HCT116 (cell line): Measurements from ENCODE around the gene KIR2DL1. TPM values are rescaled to one million over a fixed set of nuclear protein-coding genes. Genes with fewer than 3 reads are reported as not detected.

Experiments used
- ATAC-seq: fragments of 200-7000 bp; cut with Tn5 transposase; 2 replicates; pipeline ENCODE4 v1.9.1; 2020; ENCODE audit warnings: mild to moderate bottlenecking, moderate library complexity
- BruUV-seq: library from RNA; stranded (reverse); fragments of 400-500 nt; replicated peaks from 2 replicates; lab custom pipeline; 2021; lab: Mats Ljungman, UMichigan
- CTCF ChIA-PET: fragments of 300-600 bp; sonication (Branson Sonifier 250); formaldehyde crosslinking; loops from one replicate; lab custom pipeline; 2021; ENCODE audit warnings: antibody characterized with exemption; lab: Charles Lee
- POLR2A ChIA-PET: fragments of 300-600, 350-600 bp; sonication (Branson Sonifier 250); formaldehyde crosslinking; loops from one replicate; lab custom pipeline; 2021; ENCODE audit warnings: antibody characterized with exemption; lab: Charles Lee
- RAD21 ChIA-PET, 2 experiments: fragments of 300-600 bp; sonication (Branson Sonifier 250); formaldehyde crosslinking; loops; one replicate each; lab custom pipeline; 2023; ENCODE audit warnings: low total read pairs in 2 of 2; ENCODE audit not compliant: uncharacterized antibody in 2 of 2, unreplicated experiment in 2 of 2, low non-redundant PET in 1 of 2; lab: Charles Lee
- DNase-seq: peaks from one replicate; pipeline ENCODE4 v3.0.0-alpha.2; 2010; ENCODE audit warnings: low read depth, low spot score
- H2AFZ ChIP-seq: fragments of 200-600 bp; shearing (Covaris generic), sonication (generic); 2 replicates; pipeline ENCODE4 v1.6.1; 2017; ENCODE audit warnings: low read depth, mixed run types, mixed read lengths, antibody characterized with exemption, low read length; ENCODE audit not compliant: poor library complexity, severe bottlenecking
- H3K27ac ChIP-seq: 2 replicates; pipeline ENCODE4 v1.5.1; 2012; ENCODE audit warnings: low read depth, low read length
- H3K27me3 ChIP-seq: fragments of 200-600 bp; sonication (generic); 2 replicates; pipeline ENCODE4 v1.6.1; 2016; ENCODE audit warnings: mixed run types, low read length, mixed read lengths; ENCODE audit not compliant: insufficient read depth
- H3K36me3 ChIP-seq, 2 experiments: fragments of 200-500 bp in 1 of 2; fragments of 200-600 bp in 1 of 2; sonication (Bioruptor generic) in 1 of 2; sonication (generic) in 1 of 2; 2 replicates each; pipeline versions ENCODE4 v1.5.1 to v1.6.1; 2014 to 2016; ENCODE audit warnings: low read length in 2 of 2, inconsistent platforms in 1 of 2, mixed read lengths in 1 of 2, mixed run types in 1 of 2; ENCODE audit not compliant: insufficient read depth in 2 of 2, control insufficient read depth in 1 of 2
- H3K4me1 ChIP-seq, 2 experiments: fragments of 200-600 bp in 1 of 2; sonication (generic) in 1 of 2; 2 replicates each; pipeline versions ENCODE4 v1.5.1 to v1.6.1; 2012 to 2017; ENCODE audit warnings: low read length in 2 of 2, inconsistent platforms in 1 of 2, mild to moderate bottlenecking in 1 of 2, mixed read lengths in 1 of 2, mixed run types in 1 of 2, moderate library complexity in 1 of 2; ENCODE audit not compliant: insufficient read depth in 2 of 2, control insufficient read depth in 1 of 2
- H3K4me2 ChIP-seq: fragments of 200-600 bp; sonication (generic); 2 replicates; pipeline ENCODE4 v1.6.1; 2017; ENCODE audit warnings: mixed run types, low read length, mixed read lengths
- H3K4me3 ChIP-seq, 2 experiments: fragments of 200-600 bp in 1 of 2; sonication (generic) in 1 of 2; replicated peaks in 1 of 2; 2 replicates each; pipeline ENCODE4 v1.5.1; 2011 to 2016; ENCODE audit warnings: low read length in 2 of 2, control low read depth in 1 of 2, low read depth in 1 of 2, mild to moderate bottlenecking in 1 of 2, mixed read lengths in 1 of 2, mixed run types in 1 of 2
- H3K79me2 ChIP-seq: fragments of 200-600 bp; sonication (generic); 2 replicates; pipeline ENCODE4 v1.6.1; 2017; ENCODE audit warnings: mild to moderate bottlenecking, mixed run types, low read length, moderate library complexity, mixed read lengths; ENCODE audit not compliant: insufficient read depth
- H3K9ac ChIP-seq: fragments of 200-600 bp; sonication (generic); 2 replicates; pipeline ENCODE4 v1.6.1; 2016; ENCODE audit warnings: low read length, mixed read lengths
- H3K9me2 ChIP-seq: fragments of 200-600 bp; sonication (generic), shearing (Covaris generic); 2 replicates; pipeline ENCODE4 v1.6.1; 2017; ENCODE audit warnings: mixed run types, mild to moderate bottlenecking, moderate library complexity; ENCODE audit not compliant: insufficient read depth
- H3K9me3 ChIP-seq, 2 experiments: fragments of 200-500 bp in 1 of 2; fragments of 200-600 bp in 1 of 2; sonication (Bioruptor generic) in 1 of 2; sonication (generic) in 1 of 2; 2 replicates each; pipeline ENCODE4 v1.6.1; 2014 to 2017; ENCODE audit warnings: low read length in 2 of 2, mixed read lengths in 2 of 2, inconsistent platforms in 1 of 2, low read depth in 1 of 2, mild to moderate bottlenecking in 1 of 2, mixed run types in 1 of 2, moderate library complexity in 1 of 2; ENCODE audit not compliant: control insufficient read depth in 1 of 2, insufficient read depth in 1 of 2
- H4K20me1 ChIP-seq: fragments of 200-600 bp; sonication (generic), shearing (Covaris generic); 2 replicates; pipeline ENCODE4 v1.6.1; 2017; ENCODE audit warnings: mixed run types, mild to moderate bottlenecking, moderate library complexity; ENCODE audit not compliant: insufficient read depth
- CEBPB ChIP-seq: IDR thresholded peaks from 2 replicates; pipeline ENCODE4 v1.6.1; 2012; ENCODE audit warnings: low read depth
- CTCF ChIP-seq, 3 experiments: fragments of 200-600 bp in 1 of 3; sonication (generic) in 1 of 3; IDR thresholded peaks in 2 of 3; conservative IDR thresholded peaks in 1 of 3; 2 replicates each; pipeline ENCODE4 v1.5.1; 2012 to 2017; ENCODE audit warnings: low read depth in 2 of 3, low read length in 2 of 3, antibody characterized with exemption in 1 of 3, borderline replicate concordance in 1 of 3, control low read depth in 1 of 3, mild to moderate bottlenecking in 1 of 3, mixed read lengths in 1 of 3, mixed run types in 1 of 3, moderate library complexity in 1 of 3; ENCODE audit not compliant: insufficient read depth in 1 of 3
- EGR1 ChIP-seq: IDR thresholded peaks from 2 replicates; pipeline ENCODE4 v1.6.1; 2012; ENCODE audit warnings: low read depth
- ELF1 ChIP-seq: IDR thresholded peaks from 2 replicates; pipeline ENCODE4 v1.6.1; 2012; ENCODE audit warnings: low read depth, borderline replicate concordance
- EZH2phosphoT487 ChIP-seq: fragments of 200-600 bp; IDR thresholded peaks from 2 replicates; pipeline ENCODE4 v1.6.1; 2018; ENCODE audit warnings: antibody characterized with exemption, borderline replicate concordance
- POLR2AphosphoS5 ChIP-seq: IDR thresholded peaks from 2 replicates; pipeline ENCODE4 v1.6.1; 2011; ENCODE audit warnings: mild to moderate bottlenecking, low read depth, low read length, moderate library complexity
- TCF7L2 ChIP-seq: IDR thresholded peaks from 2 replicates; pipeline ENCODE4 v1.7.0; 2011; ENCODE audit warnings: borderline replicate concordance, inconsistent platforms; ENCODE audit not compliant: insufficient read depth, insufficient read length; ENCODE audit errors: extremely low read depth
- YY1 ChIP-seq: IDR thresholded peaks from 2 replicates; pipeline ENCODE4 v1.6.1; 2011; ENCODE audit warnings: low read length, low read depth, moderate library complexity, mild to moderate bottlenecking; ENCODE audit not compliant: insufficient replicate concordance; ENCODE audit errors: extremely low read depth
- ZNF274 ChIP-seq: fragments of 200-500 bp; sonication (Bioruptor generic); IDR thresholded peaks from 2 replicates; pipeline ENCODE4 v1.6.1; 2014; ENCODE audit warnings: mild to moderate bottlenecking, low read depth, low read length, inconsistent platforms
- intact Hi-C: fragments of 100-400 bp; cut with micrococcal nuclease; formaldehyde crosslinking; loops from 2 replicates; pipeline ENCODE4 v1.10.0; 2022
- total RNA-seq: library from RNA; stranded (reverse); gene quantifications from one replicate; pipeline ENCODE4 v1.2.1, GENCODE V29; 2021; ENCODE audit not compliant: unreplicated experiment
- TF ChIP-seq, protein P1 (sequence below): IDR thresholded peaks from 2 replicates; pipeline ENCODE4 v1.6.1; 2012

The KIR2DL1 gene
- total RNA-seq, 1 experiment from 2014 or later, result not detected

- POLR2A ChIA-PET, result no interaction called here
- Histone ChIP-seq H3K4me1 (no peaks in the 10 kb centered on the region), H2AFZ (no peak overlapping the region), H3K36me3 (no peaks in the 10 kb centered on the region), H4K20me1 (no peaks in the 10 kb centered on the region), H3K4me3 (no peak overlapping the region), H3K27me3 (peaks cover 15% of the 10 kb centered on the region), H3K4me2 (no peak overlapping the region), H3K27ac (no peak overlapping the region), H3K79me2 (no peaks in the 10 kb centered on the region), H3K9ac (no peak overlapping the region), H3K9me2 (no peaks in the 10 kb centered on the region), H3K9me3 (peaks cover 8 to 12% of the 10 kb centered on the region in 2 experiments; a peak in 3 of 4 replicates)
- RAD21 ChIA-PET, result no interaction called here
- no peak for TF ChIP-seq CTCF (IDR thresholded peaks at IDR 0.05 in 2 of 3, conservative IDR thresholded peaks at IDR 0.05 in 1 of 3; ENCODE audit: borderline replicate concordance in 1 of 3, insufficient read depth in 1 of 3, low read depth in 2 of 3, low read length in 2 of 3)
- no peak for TF ChIP-seq ELF1
- TF ChIP-seq POLR2AphosphoS5, result no peak
- TF ChIP-seq, protein P1, sequence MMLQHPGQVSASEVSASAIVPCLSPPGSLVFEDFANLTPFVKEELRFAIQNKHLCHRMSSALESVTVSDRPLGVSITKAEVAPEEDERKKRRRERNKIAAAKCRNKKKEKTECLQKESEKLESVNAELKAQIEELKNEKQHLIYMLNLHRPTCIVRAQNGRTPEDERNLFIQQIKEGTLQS, result no peak
- no peak for TF ChIP-seq EZH2phosphoT487
- no peak for TF ChIP-seq EGR1
- no peak for TF ChIP-seq ZNF274
- TF ChIP-seq YY1, result no peak
- no peak for TF ChIP-seq CEBPB
- TF ChIP-seq TCF7L2, result no peak
- DNase-seq, result no peak
- CTCF ChIA-PET, result no interaction called here
- no TSS peak for BruUV-seq
- no peak for ATAC-seq
- intact Hi-C loops, result no loop called here
Measured at GRCh38 chr19:54725321-54725720, 44.3 kb upstream of the KIR2DL1 start.
